NCI-H748 (cell line): Measurements from ENCODE around the gene TMEM8B.
"Not testable (repeated sequence)": the region's sequence is repeated elsewhere in the genome, so short reads cannot be mapped to it uniquely, and the experiment has no call there.

Experiments
- DNase-seq: peaks from one replicate; lab custom pipeline; 2025; ENCODE audit not compliant: unreplicated experiment; lab: John Stamatoyannopoulos, UW

The TMEM8B gene

DNA sequence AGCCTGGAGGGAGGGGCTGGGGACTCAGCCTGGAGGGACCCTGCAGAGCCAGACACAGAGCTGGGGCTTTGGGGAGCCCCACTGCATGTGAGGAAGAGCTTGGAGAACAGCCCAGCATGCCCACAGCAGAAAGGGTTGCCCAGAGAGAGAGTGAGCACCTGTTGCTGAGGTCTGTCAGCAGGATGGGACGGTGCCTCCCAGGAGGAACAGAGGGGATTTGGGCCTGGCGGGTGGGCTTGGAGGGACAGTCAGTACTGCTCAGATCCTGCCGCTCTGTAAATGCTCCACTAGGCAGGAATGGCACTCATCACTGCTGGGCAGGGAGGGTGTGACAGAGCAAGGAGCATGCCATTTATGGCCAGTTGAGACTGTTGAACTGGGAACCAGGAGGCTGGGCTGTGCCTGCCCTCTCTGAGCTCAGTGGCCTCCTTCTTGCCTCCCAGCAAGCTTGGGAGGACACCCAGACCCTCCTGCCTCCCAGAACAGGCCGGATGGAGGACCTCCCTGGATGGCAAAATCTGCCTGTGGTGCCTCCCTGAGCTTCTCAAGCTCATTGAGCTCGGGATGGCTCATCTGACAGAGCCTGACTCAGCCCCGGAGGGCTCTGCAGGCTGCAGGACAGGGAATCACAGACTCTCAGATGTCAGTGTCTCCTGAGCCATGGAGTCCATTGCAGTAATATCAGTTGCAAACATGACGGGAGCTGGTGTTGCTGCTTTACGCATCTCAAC, 76.2 kb downstream of the TMEM8B start:
- no peak for DNase-seq

DNA sequence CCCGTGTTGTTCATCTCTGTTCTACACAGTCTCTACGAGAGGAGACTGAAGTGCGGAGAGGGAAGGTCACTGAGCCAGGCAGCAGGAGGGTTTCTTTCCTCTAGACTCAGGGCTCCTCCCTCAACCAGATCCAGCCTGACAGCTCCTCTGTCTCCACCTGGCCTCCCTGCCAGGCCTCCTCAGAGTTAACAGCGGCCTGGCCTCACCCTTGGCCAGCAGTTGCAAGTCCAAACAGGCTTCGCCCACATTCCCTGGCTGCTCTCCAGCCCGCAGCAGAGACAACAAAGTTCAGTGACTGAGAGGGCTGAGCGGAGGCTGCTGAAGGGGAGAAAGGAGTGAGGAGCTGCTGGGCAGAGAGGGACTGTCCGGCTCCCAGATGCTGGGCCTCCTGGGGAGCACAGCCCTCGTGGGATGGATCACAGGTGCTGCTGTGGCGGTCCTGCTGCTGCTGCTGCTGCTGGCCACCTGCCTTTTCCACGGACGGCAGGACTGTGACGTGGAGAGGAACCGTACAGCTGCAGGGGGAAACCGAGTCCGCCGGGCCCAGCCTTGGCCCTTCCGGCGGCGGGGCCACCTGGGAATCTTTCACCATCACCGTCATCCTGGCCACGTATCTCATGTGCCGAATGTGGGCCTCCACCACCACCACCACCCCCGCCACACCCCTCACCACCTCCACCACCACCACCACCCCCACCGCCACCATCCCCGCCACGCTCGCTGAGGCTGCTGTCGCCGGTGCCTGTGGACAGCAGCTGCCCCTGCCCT, 77.1 kb downstream of the TMEM8B start, which contains the start of gene HRCT1:
HRCT1 (plus strand) TSS at position 291 of the 768 bp plus-strand sequence; CDS start at position 377, 86 bp downstream.
- DNase-seq: peak; percentile 47

DNA sequence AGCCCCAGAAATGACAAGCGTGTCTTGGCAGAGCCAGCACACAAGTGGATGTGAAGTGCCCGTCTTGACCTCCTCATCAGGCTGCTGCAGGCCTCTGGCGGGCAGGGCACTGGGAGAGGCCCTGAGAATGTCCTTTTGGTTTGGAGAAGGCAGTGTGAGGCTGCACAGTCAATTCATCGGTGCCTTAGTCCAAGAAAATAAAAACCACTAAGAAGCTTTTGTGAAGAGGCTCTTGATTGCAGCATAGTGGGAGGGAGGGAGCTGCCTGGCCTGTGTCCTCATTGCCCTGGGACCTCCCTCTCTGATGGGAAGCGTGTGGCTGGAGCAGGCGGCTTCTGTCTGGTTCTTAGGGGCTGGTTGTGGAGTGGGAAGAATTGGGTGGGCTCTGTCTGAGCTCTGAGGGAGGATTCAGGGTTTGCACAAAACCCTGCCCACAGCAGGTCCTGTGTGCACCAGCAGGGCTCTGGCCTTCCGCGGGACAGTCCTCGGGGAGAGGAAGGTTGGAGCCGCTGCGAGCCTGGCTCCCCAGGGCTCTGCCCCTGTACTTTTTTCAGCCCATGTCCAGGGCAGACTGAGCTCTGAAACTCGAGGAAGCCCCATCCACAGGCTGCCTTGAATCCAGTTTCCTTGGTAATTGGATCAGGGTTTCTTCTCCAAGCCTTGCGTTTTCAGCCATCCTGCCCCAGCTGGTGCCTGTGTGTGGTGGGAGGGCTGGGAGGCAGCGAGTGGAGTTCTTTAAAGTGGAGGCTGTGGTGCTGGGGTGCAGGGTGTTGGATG, 78.1 kb downstream of the TMEM8B start:
- DNase-seq: no peak

DNA sequence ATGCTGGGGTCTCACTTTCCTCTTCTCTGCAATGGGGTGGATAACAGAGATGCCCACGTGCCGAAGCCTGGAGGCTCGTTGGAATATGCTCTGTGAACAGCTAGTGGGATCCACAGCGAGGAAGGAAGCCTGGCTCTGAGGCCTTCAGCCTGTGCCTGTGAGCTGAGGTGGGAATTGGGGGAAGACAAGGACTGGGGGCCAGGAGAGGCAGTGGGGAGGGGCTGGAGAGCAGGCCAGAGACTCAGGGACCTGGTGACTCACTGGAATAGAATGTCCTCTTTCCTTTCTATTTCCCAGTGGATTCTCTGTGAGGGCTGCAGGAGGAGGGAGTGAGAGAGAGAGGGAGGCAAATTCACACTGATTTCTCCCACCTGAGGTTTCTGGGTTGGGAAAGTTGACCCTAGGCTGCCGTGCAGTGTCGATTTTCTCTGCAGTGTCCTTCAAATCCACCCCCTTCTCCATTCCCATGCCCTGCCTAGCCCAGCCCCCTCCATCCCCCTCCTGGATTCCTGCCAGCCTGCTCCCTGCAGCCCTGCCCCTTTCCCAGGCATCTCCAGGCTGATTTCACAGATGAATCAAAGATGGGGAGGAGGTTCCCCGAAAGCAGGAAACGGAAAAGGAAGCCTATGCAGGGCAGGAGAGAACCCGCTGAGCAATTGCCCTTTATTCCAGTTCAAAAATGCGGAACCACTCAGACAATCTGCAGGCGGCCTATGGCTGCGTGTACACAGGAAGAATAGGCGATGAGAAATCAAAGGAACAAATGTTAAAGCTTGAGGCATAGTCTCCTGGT, 78.9 kb downstream of the TMEM8B start:
- peak; percentile 22 for DNase-seq

DNA sequence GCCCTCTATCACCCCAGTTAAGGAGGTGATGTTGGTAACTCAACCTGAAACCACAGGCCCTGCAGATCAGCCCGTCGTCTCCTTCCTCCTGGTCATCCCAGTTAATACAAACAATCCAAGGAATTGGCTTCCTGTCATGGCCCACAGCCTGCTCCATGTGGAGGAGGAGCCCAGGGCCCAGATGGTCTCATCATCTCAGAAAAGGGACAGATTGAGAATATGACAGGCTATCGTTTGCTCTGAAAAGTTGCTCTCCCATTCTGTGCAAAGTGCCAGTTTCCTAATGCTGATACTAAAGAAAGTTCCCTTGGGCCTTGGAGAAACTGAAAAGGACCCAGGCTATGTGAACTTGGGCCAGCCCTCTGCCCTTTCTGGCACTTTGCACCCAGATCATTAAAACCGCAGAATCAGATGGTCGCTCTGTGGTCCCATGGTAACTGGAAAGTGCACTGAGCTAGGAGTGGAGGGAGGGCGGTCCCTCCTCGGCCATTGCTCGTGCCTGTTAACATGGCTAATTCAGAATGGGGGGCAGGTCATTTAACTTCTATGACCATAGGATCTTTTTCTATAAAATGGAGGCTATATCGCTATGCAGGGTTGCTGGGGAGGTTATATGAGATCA, 79.6 kb downstream of the TMEM8B start:
- no peak for DNase-seq

DNA sequence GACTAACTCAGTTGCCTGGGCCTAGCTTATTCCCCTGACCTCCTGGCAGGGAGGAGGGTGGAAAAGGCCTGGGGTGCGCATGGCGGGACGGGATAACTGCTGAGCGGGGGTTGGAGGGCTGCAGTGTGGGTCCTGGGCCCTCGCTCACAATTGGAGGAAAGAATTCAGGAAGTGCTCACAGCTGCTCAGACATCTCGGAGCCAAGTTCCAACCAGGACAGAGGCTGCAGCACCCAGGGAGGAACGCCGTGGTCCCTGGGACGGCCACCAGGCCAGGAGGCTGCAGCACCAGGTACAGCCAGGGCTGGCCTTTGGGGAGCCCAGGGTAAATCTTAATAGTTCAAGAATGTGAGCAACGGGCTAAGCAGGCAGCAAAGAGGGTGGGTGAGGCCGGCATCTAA, 80.2 kb downstream of the TMEM8B start, which contains the start of gene SPAAR:
SPAAR (plus strand) TSS at position 217 of the 400 bp plus-strand sequence. CDS start 974 bp downstream, outside the sequence.
- no peak for DNase-seq

DNA sequence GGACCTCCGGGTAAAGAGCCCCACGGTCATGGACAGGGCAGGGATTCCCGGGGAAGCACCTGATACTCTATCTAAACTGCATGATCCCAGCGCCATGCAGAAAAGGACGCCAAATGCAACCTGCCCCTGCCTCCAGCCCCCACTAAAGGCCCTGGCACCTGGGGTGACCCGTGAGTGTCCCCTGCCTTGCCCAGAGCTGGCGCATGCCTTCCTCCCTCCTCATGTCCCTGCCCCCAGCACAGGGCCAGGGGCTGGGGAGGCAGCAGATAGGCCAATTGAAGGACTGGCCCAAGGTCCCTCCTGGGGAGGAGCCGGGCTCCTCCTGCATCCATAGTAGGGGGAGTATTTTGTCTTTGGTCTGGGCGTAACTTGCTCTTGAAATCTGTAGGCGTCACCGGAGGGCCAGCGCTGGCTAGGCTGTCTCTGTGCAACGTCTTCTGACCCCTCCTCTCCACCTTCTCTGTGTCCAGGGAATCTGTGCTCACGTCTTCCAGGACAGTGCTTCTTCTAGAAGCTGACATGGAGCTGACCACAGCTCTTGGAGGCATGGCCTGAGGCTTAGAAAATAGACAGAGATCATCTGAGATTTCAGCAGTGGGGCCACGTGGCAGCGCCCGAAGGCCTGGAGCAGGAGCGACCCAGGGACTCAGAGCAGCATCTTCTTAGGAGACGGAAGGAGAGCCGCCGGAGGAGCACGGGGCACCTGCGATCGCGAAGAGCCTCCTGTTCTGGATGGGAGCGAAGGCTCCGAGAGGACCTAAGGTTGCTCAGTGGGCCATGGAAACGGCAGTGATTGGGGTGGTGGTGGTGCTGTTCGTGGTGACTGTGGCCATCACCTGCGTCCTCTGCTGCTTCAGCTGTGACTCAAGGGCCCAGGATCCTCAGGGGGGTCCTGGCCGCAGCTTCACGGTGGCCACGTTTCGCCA, 80.9 kb downstream of the TMEM8B start:
- DNase-seq: no peak

DNA sequence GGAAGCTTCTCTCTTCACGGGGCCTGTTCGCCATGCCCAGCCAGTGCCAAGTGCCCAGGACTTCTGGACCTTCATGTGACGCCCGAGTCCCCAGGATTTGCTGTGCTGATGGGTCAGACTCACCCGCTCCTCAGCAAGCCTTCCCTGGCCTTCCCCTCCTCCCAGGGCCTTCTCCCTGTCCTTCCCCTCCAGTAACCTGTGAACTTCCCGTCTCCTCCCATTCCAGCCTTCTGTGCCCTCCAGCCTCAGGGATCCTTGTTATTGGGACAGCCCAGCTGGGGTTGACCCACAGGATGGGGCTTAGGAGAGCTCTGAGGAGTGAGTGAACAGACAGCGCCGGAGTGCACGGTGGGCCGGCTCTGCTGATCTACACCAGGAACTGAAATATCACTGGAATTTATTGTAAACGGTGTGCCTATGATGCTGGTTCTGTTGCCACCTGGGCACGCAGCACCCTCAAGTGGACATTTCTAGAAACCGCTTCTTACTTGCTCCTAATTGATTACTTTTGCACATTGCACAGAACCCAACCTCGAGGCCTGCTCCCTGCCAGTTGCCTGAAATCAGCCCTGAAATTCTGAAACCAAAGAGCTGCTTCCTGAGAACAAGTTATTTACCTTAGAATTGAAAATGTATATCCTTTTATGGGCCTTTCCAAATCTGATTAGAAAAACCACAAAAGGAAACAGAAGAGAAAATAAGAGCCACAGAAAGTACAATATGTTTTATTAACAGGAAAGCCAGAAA, 81.8 kb downstream of the TMEM8B start:
- peak; percentile 53 for DNase-seq

DNA sequence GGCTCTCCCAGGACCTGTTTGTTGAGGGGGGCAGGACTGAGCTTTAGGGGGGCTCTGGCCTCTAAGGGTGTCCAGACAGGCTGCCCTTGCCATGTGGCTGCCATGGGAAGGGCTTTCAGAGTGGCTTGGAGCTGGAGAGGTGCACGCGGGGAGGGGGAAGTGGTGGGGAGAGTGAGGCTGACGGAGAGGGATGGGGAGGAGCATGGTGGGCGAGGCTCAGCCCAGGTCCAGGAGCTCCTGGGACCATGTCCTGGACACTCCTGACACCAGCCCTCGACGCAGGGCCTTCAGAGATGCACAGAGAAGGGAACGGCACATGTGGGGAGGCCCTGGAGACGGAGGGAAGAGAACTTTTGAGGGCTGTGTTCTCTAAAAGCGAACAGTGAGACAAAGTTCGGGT, 82.7 kb downstream of the TMEM8B start:
- no peak for DNase-seq

DNA sequence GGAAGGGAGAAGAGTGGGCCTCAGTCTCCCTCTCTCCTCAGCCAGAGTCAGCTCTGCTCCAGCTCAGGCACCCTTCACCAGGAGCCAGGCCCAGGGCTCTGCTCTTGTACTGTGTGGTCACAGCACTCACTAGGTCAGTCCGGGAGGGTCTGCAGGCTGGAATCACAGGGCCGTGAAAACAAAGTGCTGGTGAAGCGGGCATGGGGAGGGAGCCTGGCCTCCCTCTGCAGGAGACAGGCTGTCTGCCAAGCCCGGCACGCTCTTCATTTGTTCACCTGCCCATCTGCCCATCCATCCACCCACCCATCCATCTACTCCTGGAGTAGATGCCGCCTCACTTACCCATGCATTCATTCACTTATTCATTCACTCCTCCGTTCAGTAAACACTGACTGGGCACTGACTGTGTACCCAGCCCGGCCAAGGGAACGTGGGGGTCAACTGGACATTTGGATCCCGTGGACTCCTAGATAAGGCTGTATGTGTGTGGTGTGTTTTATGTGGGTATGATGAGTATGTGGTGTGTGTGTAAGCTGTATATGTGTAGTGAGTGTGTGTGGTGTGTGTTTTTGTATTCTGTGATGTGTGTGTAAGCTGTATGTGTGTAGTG, 83.9 kb downstream of the TMEM8B start:
- no peak for DNase-seq

DNA sequence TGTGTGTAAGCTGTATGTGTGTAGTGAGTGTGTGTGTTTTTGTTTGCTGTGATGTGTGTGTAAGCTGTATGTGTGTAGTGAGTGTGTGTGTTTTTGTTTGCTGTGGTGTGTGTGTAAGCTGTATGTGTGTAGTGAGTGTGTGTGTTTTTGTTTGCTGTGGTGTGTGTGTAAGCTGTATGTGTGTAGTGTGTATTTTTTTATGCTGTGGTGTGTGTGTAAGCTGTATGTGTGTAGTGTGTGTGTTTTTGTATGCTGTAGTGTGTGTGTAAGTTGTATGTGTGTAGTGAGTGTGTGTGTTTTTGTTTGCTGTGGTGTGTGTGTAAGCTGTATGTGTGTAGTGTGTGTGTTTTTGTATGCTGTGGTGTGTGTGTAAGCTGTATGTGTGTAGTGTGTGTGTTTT, 84.4 kb downstream of the TMEM8B start:
- DNase-seq: not testable (repeated sequence)

DNA sequence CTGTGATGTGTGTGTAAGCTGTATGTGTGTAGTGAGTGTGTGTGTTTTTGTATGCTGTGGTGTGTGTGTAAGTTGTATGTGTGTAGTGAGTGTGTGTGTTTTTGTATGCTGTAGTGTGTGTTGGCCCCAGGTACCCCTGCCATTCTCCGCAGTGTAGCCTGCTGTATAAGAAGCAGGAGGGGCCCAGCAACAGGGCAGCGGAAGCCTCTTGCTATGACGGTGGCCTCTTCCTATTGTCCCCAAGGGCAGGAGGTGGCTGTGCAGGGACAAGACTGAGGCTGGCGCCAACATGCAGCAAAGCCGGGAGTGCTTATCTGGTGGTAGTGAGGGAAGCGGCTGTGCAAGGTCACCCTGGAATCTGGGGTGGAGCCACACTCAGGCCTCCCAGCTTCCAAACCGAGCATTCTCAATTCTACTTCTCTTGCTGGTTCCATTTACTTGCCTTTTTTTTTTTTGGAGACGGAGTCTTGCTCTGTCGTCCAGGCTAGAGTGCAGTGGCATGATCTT, 85.3 kb downstream of the TMEM8B start:
- DNase-seq: no peak
